ENCODE measurements around the gene SURF4.
"Not testable (repeated sequence)": the region's sequence is repeated elsewhere in the genome, so short reads cannot be mapped to it uniquely, and the experiment has no call there.

DNA sequence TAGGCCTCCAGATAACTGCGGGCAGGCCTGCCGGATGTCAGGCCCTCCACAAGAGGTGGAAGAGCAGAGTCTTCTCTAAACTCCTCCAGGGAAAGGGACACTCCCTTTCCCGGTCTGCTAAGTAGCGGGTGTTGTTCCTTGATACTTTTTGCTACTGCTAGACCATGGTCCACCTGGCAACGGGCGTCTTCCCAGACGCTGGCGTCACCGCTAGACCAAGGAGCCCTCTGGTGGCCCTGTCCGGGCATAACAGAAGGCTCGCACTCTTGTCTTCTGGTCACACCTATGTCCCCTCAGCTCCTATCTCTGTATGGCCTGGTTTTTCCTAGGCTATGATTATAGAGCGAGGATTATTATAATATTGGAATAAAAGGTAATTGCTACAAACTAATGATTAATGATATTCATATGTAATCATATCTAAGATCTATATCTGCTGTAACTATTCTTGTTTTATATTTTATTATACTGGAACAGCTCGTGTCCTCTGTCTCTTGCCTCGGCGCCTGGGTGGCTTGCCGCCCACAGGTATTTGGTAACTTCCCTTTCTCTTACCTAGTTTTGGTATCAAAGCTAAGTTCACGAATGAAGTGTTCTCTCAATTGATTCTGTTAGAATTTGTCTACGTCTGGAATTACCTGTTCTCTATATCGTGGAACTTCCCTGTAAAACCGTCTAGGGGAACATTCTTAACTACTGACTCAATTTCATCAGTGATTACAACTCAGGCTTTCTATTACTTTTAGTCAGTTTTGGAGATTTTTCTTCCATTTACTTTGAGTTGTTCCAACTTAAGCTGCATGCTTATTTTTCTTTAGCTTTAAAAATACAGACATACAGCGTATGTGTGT is 46.3 kb downstream of the SURF4 start:
- TF ChIP-seq, protein P1, sequence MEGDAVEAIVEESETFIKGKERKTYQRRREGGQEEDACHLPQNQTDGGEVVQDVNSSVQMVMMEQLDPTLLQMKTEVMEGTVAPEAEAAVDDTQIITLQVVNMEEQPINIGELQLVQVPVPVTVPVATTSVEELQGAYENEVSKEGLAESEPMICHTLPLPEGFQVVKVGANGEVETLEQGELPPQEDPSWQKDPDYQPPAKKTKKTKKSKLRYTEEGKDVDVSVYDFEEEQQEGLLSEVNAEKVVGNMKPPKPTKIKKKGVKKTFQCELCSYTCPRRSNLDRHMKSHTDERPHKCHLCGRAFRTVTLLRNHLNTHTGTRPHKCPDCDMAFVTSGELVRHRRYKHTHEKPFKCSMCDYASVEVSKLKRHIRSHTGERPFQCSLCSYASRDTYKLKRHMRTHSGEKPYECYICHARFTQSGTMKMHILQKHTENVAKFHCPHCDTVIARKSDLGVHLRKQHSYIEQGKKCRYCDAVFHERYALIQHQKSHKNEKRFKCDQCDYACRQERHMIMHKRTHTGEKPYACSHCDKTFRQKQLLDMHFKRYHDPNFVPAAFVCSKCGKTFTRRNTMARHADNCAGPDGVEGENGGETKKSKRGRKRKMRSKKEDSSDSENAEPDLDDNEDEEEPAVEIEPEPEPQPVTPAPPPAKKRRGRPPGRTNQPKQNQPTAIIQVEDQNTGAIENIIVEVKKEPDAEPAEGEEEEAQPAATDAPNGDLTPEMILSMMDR (IDR thresholded peaks at IDR 0.05) = peak; percentile 63
- not testable (repeated sequence) for TF ChIP-seq MAX (IDR thresholded peaks at IDR 0.05); NPAS2 (CRISPR knock-in tag; IDR thresholded peaks at IDR 0.05; ENCODE audit: borderline replicate concordance); POLR2A (IDR thresholded peaks at IDR 0.05; ENCODE audit: low read length); EP300 (IDR thresholded peaks at IDR 0.05); MAFK (IDR thresholded peaks at IDR 0.05; ENCODE audit: partially characterized antibody); EHMT2 (IDR thresholded peaks at IDR 0.05; ENCODE audit: low read depth); BHLHE40 (IDR thresholded peaks at IDR 0.05; ENCODE audit: low read depth, low read length); RARB (CRISPR knock-in tag; IDR thresholded peaks at IDR 0.05)
